SKM-1 treated with dmso at 0.1 percent for 144 hours (cell line): ENCODE data around the gene TTLL10.

ENCODE experiments used
- DNase-seq: peaks from one replicate; lab custom pipeline; 2025; ENCODE audit not compliant: unreplicated experiment; lab: John Stamatoyannopoulos, UW

TTLL10 gene

GRCh38 chr1:1233567-1233892 is 59.9 kb downstream of the TTLL10 start:
- no peak for DNase-seq

- DNase-seq, result no peak
Observed at GRCh38 chr1:1234180-1234808, 60.6 kb downstream of the TTLL10 start.

GRCh38 chr1:1235016-1235744 is 61.5 kb downstream of the TTLL10 start:
- DNase-seq, result no peak

- no peak for DNase-seq
Observed at GRCh38 chr1:1236176-1236763, 62.6 kb downstream of the TTLL10 start.

- no peak for DNase-seq
Observed at GRCh38 chr1:1236945-1237873, 63.5 kb downstream of the TTLL10 start.

- DNase-seq, result no peak
Observed at GRCh38 chr1:1237874-1238701, 64.4 kb downstream of the TTLL10 start.

GRCh38 chr1:1238702-1239178 is 65.1 kb downstream of the TTLL10 start:
- DNase-seq, result no peak

DNA sequence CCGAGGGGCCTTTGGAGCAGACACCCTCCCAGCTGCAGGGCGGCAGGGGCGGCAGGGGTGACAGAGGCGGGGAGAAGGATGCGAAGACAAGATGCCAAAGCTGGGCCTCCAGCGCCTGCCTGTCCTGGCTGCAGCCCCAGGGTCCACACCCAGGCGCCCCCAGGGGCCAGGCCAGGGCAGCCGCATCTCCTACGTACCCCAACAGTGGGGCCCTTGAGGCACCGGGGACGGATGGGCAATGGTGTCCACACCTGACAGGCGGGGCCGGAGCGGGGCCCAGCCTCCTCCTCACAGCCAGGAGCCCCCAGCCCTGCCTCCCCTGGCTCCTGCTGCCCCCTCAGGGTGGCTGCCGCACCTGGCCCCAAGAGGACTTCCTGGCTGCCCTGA is 65.5 kb downstream of the TTLL10 start:
- DNase-seq, result no peak

DNA sequence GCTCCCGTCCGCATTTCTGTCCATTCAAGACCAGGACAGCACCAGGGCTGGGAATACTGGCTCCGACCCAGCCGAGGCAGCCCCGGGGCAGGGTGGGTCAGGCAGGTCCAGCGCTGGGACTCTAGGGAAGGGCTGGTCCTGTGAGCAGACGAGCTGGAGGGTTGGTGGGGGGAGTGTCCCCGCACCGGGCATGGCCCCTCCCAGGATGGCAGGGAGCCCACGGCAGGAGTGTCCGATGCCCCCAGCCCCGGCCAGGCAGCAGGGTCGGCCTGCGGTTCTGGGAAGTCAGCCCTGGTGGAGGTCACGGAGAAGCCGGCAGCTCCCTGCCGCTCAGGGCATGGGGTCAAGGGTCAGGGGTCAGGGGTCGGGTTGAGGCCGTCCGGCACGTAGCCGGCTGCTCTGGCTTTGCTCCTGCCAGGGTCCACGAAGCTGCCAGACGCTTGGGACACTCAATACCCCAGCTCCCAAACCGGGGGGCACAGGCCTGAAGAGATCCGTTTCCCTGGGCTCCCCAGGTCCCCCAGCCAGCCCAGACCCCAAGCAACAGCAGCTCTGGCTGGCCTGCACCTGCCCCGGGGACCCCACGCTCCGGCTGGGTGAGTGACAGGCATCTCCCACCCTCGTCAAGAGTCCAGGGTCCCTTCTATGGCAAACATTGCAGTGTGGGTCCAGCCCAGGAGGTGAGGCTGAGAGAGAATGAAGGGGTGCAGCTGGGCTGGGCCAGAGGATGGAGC is 66.1 kb downstream of the TTLL10 start:
- no peak for DNase-seq

DNA sequence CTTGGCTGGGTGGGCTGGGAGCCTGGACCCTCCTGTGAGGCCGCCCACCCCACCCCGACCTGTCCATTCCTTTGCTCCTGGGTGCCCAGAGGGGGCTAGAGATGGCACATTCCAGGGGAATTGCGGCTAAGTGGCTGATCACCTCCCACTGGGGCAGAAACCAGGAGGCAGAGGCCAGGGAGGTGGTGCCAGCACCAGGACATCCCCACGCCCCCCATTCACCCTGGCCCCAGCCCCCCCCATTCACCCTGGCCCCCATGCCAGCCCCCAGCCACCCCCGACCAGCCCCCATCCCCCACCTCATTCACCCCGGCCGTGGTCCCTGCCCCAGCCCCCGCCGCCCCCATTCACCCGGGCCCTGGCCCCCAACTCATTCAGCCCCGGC is 66.7 kb downstream of the TTLL10 start:
- no peak for DNase-seq

GRCh38 chr1:1240822-1241587 is 67.3 kb downstream of the TTLL10 start:
- no peak for DNase-seq

- no peak for DNase-seq
Observed at GRCh38 chr1:1241588-1242219, 68.0 kb downstream of the TTLL10 start.

DNA sequence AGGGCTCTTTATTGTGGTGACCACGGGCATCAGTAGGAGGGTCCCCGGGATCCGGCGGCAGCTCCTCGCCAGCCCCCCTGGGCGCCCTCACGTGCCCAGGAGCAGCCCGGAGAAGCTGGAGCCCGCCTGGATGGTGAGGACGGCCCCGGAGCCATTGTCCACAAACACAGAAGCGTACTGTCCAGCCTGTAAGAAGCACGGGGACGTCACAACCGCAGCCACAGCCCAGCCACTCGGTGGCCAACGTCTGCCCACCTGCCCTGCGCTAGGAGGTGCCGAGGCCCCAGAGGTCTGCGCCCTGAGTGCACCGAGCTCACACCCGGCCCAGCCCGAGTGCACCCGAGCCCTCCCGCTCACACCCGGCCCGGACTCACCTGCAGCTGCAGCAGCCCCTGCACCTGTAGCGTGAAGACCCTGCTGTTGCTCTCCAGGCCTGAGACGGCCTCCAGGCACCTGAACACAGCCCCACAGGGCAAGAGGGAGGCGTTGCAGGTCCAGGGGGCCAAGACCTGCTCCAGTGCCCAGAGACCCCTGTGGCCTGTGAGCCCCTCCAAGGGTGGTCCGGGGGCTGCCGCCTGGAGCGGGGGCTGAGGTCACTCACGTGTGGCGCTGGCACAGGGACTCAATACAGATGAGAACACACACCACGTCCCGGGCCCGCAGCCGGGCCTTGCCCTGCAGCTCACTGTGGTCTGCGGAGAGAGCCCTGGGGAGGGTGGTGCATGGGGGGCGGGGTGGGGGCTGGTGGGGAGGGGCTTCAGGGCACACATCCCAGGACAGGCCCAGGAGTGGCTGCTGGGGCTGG is 69.0 kb downstream of the TTLL10 start:
- no peak for DNase-seq

- no peak for DNase-seq
Observed at GRCh38 chr1:1243266-1243660, 69.6 kb downstream of the TTLL10 start.

- no peak for DNase-seq
Observed at GRCh38 chr1:1243807-1244191, 70.1 kb downstream of the TTLL10 start.

DNA sequence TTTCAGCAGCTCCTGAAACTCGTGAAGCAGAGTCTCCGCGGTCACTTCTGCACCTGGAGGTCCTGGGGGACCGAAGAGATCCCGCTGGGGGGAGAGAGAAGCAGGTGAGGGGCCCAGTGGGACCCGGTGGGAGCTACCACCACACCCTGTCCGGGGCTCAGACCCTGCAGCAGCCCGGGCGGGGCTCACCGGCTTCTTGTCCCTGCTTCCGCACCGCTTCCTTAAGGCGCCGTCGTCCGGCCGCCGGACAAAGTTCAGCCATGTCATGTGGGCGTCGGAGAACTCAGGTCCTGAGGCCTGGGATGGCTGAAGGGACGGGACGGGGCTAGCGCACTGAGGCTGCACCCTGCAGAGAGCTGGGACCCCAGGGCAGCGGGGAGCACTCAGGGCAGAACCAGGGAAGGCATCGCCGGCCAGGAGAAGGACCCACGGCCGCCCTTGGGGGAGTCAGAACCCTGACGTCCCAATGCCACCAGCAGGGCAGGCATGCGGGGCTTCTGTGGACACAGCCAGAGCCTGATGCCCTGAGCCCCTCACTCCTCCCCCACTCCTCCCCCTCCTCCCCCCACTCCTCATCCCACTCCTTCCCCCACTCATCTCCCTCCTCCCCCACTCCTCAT is 70.6 kb downstream of the TTLL10 start:
- DNase-seq, result no peak

- no peak for DNase-seq
Observed at GRCh38 chr1:1245178-1245816, 71.6 kb downstream of the TTLL10 start.
